GM21447 (cell line): Measurements from ENCODE around the gene RABL6.
"Not testable (repeated sequence)": the region's sequence is repeated elsewhere in the genome, so short reads cannot be mapped to it uniquely, and the experiment has no call there.

Experiments
- ATAC-seq: cut with Tn5 transposase; IDR thresholded peaks from one replicate; pipeline ENCODE4 v1.9.1; 2021; ENCODE audit not compliant: unreplicated experiment

Gene RABL6

GRCh38 chr9:136856079-136856476 is 48.3 kb downstream of the RABL6 start:
- ATAC-seq: no peak

DNA sequence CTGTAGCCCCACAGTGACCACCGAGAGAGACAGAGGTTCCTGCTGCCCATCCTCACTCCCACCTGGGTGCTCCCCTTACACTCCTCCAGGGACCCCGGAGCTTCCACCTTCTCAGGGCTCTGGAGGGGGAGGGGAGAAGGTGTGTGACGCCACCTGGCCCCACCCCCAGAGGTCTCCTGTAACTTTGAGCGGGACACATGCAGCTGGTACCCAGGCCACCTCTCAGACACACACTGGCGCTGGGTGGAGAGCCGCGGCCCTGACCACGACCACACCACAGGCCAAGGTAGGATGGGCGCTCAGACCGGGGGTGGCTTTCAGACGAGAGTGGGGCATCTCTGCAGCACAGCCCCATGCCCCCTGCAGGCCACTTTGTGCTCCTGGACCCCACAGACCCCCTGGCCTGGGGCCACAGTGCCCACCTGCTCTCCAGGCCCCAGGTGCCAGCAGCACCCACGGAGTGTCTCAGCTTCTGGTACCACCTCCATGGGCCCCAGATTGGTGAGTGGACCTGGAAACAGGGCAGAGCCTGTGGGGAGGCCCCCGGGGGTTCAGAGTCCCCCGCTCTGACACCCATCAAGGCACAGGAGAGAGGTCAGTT is 48.9 kb downstream of the RABL6 start:
- ATAC-seq: no peak

DNA sequence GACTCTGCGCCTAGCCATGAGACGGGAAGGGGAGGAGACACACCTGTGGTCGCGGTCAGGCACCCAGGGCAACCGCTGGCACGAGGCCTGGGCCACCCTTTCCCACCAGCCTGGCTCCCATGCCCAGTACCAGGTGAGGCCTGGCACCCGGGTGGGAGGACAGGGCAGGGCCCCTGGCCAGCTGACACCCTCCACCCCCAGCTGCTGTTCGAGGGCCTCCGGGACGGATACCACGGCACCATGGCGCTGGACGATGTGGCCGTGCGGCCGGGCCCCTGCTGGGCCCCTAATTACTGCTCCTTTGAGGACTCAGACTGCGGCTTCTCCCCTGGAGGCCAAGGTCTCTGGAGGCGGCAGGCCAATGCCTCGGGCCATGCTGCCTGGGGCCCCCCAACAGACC is 49.4 kb downstream of the RABL6 start:
- ATAC-seq: no peak

DNA sequence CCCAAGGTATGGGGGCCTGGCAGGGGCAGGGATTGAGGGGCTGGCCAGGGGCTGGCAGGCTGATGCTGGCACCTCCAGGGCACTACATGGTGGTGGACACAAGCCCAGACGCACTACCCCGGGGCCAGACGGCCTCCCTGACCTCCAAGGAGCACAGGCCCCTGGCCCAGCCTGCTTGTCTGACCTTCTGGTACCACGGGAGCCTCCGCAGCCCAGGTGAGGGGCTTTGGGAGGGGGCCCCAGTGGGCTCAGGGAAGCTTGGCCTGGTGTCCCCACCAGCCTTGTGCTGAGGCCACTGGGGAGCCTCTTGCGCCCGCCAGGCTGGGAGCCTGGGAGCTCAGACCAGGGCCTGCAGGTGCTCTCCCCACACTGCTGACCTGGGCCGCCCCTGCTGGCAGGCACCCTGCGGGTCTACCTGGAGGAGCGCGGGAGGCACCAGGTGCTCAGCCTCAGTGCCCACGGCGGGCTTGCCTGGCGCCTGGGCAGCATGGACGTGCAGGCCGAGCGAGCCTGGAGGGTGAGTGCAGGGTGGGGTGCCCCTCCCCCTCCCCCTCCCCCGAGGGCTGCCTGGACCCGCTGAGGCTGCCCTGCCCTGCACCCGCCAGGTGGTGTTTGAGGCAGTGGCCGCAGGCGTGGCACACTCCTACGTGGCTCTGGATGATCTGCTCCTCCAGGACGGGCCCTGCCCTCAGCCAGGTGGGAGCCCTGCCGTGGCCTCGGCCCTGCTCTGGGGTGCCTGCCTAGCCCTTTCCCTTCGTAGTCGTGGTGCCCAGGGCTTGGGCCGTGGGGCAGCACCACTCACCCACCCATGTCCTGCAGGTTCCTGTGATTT is 50.0 kb downstream of the RABL6 start:
- ATAC-seq: no peak

DNA sequence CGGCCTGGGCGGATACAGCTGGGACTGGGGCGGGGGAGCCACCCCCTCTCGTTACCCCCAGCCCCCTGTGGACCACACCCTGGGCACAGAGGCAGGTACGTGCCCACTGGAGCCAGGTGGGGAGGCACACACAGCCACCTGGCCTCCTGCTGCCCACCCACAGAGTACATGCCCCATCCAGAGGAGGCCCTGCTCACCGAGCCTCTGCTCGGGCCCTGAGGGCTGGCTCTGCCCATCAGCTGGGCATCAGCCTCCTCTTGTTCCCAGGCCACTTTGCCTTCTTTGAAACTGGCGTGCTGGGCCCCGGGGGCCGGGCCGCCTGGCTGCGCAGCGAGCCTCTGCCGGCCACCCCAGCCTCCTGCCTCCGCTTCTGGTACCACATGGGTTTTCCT is 50.7 kb downstream of the RABL6 start:
- ATAC-seq: no peak

DNA sequence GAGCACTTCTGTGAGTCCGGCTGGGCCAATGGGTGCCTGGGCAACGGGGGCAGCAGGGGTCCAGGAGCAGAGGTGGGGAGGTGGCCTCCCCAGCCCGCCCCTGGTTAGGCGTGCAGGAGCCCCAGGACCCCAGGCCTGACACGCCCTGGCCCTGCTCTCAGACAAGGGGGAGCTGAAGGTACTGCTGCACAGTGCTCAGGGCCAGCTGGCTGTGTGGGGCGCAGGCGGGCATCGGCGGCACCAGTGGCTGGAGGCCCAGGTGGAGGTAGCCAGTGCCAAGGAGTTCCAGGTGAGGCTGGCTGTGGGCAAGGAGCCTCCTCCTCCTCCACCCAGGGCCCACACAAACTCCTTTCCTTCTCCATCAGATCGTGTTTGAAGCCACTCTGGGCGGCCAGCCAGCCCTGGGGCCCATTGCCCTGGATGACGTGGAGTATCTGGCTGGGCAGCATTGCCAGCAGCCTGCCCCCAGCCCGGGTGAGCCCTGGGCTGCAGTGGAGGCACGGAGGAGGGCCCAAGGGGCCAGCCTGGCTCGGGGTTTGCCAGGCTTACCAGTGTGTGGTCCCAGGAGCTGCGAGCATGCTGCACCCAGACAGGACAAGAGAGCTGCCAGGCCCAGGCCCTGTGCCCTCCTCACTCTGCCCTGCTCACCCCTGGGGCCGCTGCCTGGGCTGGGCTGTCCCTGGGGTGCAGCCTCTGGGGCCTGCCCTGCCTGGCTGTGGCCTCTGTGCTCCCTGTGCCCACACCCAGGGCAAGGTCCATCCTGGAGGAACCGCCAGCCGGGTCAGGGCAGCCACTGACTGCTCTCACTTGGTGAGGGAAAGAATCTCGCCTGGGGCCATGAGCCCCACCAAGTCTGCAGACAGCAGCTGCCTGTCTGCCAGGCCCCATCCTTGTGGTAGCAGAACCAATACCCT is 51.4 kb downstream of the RABL6 start:
- no peak for ATAC-seq

- ATAC-seq: no peak
Observed at GRCh38 chr9:136860529-136860928, 52.8 kb downstream of the RABL6 start.

- no peak for ATAC-seq
Observed at GRCh38 chr9:136860933-136861873, 53.5 kb downstream of the RABL6 start.

DNA sequence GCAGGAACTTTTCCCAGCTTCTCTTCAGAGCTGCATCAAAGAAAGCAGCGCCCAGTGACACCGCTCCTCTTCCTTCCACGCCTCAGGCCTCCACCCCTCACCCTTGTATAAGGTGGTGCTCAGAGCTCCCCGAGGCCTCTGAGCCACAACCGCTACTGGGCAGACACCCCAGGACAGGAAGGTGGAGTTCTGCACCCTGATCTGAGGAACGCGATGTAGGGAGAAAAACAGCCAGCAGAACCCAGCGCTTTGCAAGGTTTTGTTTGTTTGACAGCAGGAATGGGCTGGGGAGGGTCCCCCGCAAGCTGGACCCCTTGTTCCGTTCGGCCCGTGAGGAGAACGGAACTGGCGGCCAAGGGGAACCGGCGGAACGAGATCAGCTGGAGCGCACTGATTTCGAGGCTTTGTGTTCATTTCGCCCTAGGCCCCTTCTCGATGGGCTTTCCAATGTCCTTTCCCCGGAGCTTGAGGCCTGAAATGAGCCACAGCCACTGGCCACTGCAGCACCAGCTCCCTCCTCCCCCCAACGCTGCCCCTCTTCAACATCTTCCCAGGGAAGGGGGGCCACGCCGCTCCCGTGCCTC is 54.2 kb downstream of the RABL6 start:
- ATAC-seq: no peak

DNA sequence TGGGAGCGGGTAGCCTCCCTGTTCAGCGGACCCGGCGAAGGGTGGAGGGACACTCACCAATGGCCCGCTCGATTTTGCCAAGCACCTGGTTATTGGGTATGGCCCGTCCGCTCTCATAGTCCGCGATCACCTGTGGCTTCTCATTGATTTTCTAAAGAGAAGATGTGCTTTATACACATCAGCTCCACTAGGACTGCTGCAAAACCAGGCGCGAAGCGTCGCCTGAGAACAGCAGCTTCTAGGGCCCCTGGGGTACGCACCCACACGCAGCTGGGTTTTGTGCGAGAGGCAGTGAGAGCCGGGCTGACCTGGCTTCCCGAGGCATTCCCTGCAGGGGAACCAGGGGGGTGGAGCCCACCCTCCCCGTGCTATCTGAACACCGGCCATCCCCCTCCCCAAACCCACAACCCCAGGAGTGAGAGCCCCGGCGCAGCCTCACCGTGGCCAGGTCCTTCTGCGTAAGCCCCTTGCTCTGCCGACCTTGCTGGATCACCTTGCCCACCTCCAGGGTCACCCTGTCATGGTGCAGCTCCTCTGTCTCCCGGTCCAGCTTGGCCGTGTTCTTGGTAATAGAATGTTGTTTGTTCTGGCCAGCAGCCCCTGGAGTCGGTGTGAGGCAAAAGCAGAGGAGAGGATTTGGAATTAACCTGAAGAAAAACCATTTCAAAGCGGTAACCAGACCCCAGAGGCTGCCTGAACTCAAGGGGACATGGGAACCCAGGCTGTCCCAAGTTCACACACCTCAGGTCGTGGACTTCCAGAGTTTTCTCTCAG is 55.3 kb downstream of the RABL6 start:
- no peak for ATAC-seq

- no peak for ATAC-seq
Observed at GRCh38 chr9:136863623-136864273, 56.0 kb downstream of the RABL6 start.

GRCh38 chr9:136865041-136865767 is 57.5 kb downstream of the RABL6 start:
- no peak for ATAC-seq

GRCh38 chr9:136865768-136866103 is 58.0 kb downstream of the RABL6 start:
- ATAC-seq: no peak

- not testable (repeated sequence) for ATAC-seq
Observed at GRCh38 chr9:136866898-136867421, 59.2 kb downstream of the RABL6 start.

GRCh38 chr9:136867480-136867879 is 59.7 kb downstream of the RABL6 start:
- no peak for ATAC-seq

DNA sequence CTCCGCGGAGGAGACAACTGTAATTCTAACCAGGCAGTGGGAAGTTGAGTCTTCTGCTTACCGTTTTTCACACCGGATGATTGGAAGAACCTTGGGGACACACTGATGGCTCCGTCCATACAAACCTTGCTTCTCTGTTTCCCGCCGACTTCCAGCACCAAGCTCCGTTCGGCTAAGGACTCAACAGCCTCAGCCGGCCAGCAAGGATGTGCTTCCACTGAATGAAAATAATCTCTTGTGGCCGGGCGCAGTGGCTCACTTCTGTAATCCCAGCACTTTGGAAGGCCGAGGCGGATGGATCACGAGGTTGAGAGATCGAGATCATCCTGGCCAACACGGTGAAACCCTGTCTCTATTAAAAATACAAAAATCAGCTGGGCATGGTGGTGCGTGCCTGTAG is 60.2 kb downstream of the RABL6 start:
- ATAC-seq: no peak

DNA sequence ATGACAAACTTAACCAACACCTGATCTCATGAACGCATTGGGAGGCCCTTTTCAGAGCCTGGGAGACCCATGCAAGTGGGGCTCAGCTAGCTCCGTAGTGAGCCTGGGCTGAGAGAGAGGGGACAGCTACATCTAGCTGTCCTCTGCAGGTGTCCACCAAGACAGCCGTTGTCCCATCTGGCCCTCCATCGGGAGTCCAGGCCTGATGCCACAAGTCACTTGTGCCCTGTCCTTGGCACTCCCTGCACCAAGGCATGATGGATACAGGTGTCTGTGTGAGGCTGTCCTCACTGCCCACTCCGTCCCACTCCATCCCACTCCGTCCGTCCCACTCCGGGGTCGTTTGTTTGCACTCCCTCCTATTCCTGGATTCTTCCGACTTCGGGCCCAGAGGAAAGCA is 60.9 kb downstream of the RABL6 start:
- no peak for ATAC-seq

GRCh38 chr9:136869611-136870010 is 61.9 kb downstream of the RABL6 start:
- ATAC-seq: not testable (repeated sequence)
